ENCODE measurements around the gene PPIF. TPM values are rescaled to one million over a fixed set of nuclear protein-coding genes. Genes with fewer than 3 reads are reported as not detected.

PPIF gene
- total RNA-seq, 3 donors from 2014 or later, result 16.0 to 39.3 (median 30.7) TPM

- H3K4me3 ChIP-seq, result no peak overlapping the region
- no peaks in the 10 kb centered on the region for H3K36me3 ChIP-seq
- H3K4me1 ChIP-seq, result no peaks in the 10 kb centered on the region
- DNase-seq (ENCODE audit: low spot score in 2 of 2), result peak; percentile 78 to 89
- no peaks in the 10 kb centered on the region for H3K27me3 ChIP-seq
- TF ChIP-seq POLR2A (IDR thresholded peaks at IDR 0.05) (no peak), CTCF (IDR thresholded peaks at IDR 0.05) (no peak), POLR2AphosphoS5 (IDR thresholded peaks at IDR 0.05) (no peak)
- H3K27ac ChIP-seq, result peak overlapping the region; percentile 22 to 23
- intact Hi-C loops (cut with DNase I; ENCODE audit: low total_unique reads), result no loop called here
- H3K9me3 ChIP-seq, result no peaks in the 10 kb centered on the region
These were observed 24.4 kb upstream of the PPIF start for GRCh38 chr10:79322616-79323543.

GRCh38 chr10:79323602-79324001 is 23.7 kb upstream of the PPIF start:
- H3K27me3 ChIP-seq, result no peaks in the 10 kb centered on the region
- TF ChIP-seq CTCF (IDR thresholded peaks at IDR 0.05) (no peak), POLR2A (IDR thresholded peaks at IDR 0.05) (no peak), POLR2AphosphoS5 (IDR thresholded peaks at IDR 0.05) (no peak)
- no peaks in the 10 kb centered on the region for H3K4me1 ChIP-seq
- H3K4me3 ChIP-seq, result no peak overlapping the region
- intact Hi-C loops (cut with DNase I; ENCODE audit: low total_unique reads), result no loop called here
- H3K36me3 ChIP-seq, result no peaks in the 10 kb centered on the region
- no peak overlapping the region for H3K27ac ChIP-seq
- DNase-seq (ENCODE audit: low spot score in 2 of 2), result no peak
- H3K9me3 ChIP-seq, result no peaks in the 10 kb centered on the region

- no peaks in the 10 kb centered on the region for H3K27me3 ChIP-seq
- intact Hi-C loops (cut with DNase I; ENCODE audit: low total_unique reads), result no loop called here
- no peaks in the 10 kb centered on the region for H3K36me3 ChIP-seq
- no peaks in the 10 kb centered on the region for H3K9me3 ChIP-seq
- no peaks in the 10 kb centered on the region for H3K4me1 ChIP-seq
- TF ChIP-seq CTCF (IDR thresholded peaks at IDR 0.05), result no peak
- no peak for TF ChIP-seq POLR2AphosphoS5 (IDR thresholded peaks at IDR 0.05)
- no peak for TF ChIP-seq POLR2A (IDR thresholded peaks at IDR 0.05)
- no peak for DNase-seq (ENCODE audit: low spot score in 2 of 2)
- no peak overlapping the region for H3K4me3 ChIP-seq
- no peak overlapping the region for H3K27ac ChIP-seq
These were observed 23.1 kb upstream of the PPIF start for GRCh38 chr10:79324032-79324695.

GRCh38 chr10:79326361-79327089 is 20.7 kb upstream of the PPIF start:
- no peak overlapping the region for H3K27ac ChIP-seq
- no peak overlapping the region for H3K4me3 ChIP-seq
- intact Hi-C loops (cut with DNase I; ENCODE audit: low total_unique reads), result no loop called here
- no peaks in the 10 kb centered on the region for H3K27me3 ChIP-seq
- no peaks in the 10 kb centered on the region for H3K9me3 ChIP-seq
- H3K36me3 ChIP-seq, result no peaks in the 10 kb centered on the region
- H3K4me1 ChIP-seq, result no peaks in the 10 kb centered on the region
- no peak for DNase-seq (ENCODE audit: low spot score in 2 of 2)
- no peak for TF ChIP-seq POLR2A (IDR thresholded peaks at IDR 0.05)
- TF ChIP-seq POLR2AphosphoS5 (IDR thresholded peaks at IDR 0.05), result no peak
- TF ChIP-seq CTCF (IDR thresholded peaks at IDR 0.05), result no peak

Measured in breast epithelium (tissue), 4 donors.